ENCODE data around the gene MBTPS2. TPM values are rescaled to one million over a fixed set of nuclear protein-coding genes. Genes with fewer than 3 reads are reported as not detected.

The MBTPS2 gene
- total and polyA plus RNA-seq, 4 donors = 5.6 to 13.5 (median 9.9) TPM

DNA sequence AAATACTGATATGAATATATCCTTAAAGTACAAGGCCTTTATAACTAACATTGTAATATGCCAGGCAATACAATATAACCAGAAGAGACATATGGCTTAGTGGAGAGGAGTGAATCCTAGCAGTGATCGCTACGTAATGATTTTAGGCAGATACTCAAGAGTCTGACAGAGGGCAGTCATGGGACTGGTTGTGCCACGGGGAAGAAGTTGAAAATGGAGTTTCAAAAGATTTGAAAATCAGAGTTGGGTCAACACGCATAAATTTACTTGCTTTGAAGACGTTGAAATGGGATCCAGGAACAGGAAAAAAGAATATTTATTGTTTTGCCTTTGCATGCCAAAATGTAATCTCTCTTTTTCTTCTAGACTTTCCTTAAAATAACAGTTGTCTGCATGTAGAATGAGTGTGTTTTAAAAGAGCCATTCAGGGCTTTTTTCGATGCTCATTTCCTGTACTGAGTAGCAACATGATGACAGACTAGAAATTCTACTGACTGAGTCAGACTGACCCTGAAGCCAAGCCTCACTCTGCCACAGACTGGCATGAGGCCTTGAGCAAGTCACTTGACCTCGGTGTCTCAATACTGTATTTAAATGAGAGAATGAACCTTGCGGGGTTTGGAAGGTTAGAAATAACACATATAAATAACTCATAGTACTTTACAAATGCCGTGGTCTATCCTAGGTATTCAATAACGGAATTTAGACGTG is 93.0 kb downstream of the MBTPS2 start:
- H3K27ac ChIP-seq (ENCODE audit: low read depth in 1 of 2, low read length in 2 of 2) = peak overlapping the region in 1 of 2 donors; percentile 25
- DNase-seq (ENCODE audit: low spot score) = no peak
- H3K4me1 ChIP-seq (ENCODE audit: control insufficient read depth in 4 of 4, insufficient read depth in 4 of 4, low read length in 3 of 4) = no peaks in the 10 kb centered on the region
- no peak overlapping the region for H3K4me3 ChIP-seq (ENCODE audit: low read depth in 1 of 3, low read length in 3 of 3)
- no peak for TF ChIP-seq ATF3 (IDR thresholded peaks at IDR 0.05)
- TF ChIP-seq NR2F2 (IDR thresholded peaks at IDR 0.05) = no peak
- 82% methylated on average over 11 of the region's 11 CpGs for WGBS
- no peaks in the 10 kb centered on the region for H3K9me3 ChIP-seq (ENCODE audit: control insufficient read depth in 4 of 4, low read length in 3 of 4)
- no peaks in the 10 kb centered on the region for H3K27me3 ChIP-seq (ENCODE audit: control insufficient read depth in 4 of 4, insufficient read depth in 4 of 4, low read length in 3 of 4)
- H3K36me3 ChIP-seq (ENCODE audit: control insufficient read depth in 4 of 4, insufficient read depth in 3 of 4, low read depth in 1 of 4, low read length in 3 of 4) = no peaks in the 10 kb centered on the region
- no peak overlapping the region for H3K9ac ChIP-seq (ENCODE audit: low read depth in 1 of 2, low read length in 2 of 2)

GRCh38 chrX:21933077-21933476 is 93.7 kb downstream of the MBTPS2 start:
- Histone ChIP-seq H3K4me3 (ENCODE audit: low read depth in 1 of 3, low read length in 3 of 3) (no peak overlapping the region), H3K36me3 (ENCODE audit: control insufficient read depth in 4 of 4, insufficient read depth in 3 of 4, low read depth in 1 of 4, low read length in 3 of 4) (no peaks in the 10 kb centered on the region), H3K9me3 (ENCODE audit: control insufficient read depth in 4 of 4, low read length in 3 of 4) (no peaks in the 10 kb centered on the region), H3K4me1 (ENCODE audit: control insufficient read depth in 4 of 4, insufficient read depth in 4 of 4, low read length in 3 of 4) (no peaks in the 10 kb centered on the region), H3K27ac (ENCODE audit: low read depth in 1 of 2, low read length in 2 of 2) (peak overlapping the region in 1 of 2 donors; percentile 25), H3K27me3 (ENCODE audit: control insufficient read depth in 4 of 4, insufficient read depth in 4 of 4, low read length in 3 of 4) (no peaks in the 10 kb centered on the region), H3K9ac (ENCODE audit: low read depth in 1 of 2, low read length in 2 of 2) (no peak overlapping the region)
- TF ChIP-seq HNF4A (conservative IDR thresholded peaks at IDR 0.05) = no peak
- 88% methylated on average over 7 of the region's 7 CpGs for WGBS
- no peak for DNase-seq (ENCODE audit: low spot score)

DNA sequence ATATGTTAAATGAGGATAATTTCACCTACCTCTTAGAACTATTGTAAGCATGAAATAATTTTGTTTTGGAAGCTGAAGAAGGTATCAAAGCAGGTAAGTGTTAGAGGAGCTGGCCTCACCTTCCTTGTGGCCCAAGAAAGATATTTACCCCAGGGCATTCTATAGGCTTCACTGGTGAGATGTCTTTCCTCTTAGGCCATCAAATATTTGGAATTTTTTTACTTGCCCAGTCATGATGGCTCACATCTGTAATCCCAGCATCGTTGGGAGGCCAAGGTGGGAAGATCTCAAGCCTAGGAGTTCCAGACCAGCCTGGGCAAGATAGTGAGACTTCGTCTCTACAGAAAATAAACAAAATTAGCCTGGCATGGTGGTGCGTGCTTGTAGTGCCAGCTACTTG is 95.0 kb downstream of the MBTPS2 start:
- Histone ChIP-seq H3K4me3 (ENCODE audit: low read depth in 1 of 3, low read length in 3 of 3) (no peak overlapping the region), H3K36me3 (ENCODE audit: control insufficient read depth in 4 of 4, insufficient read depth in 3 of 4, low read depth in 1 of 4, low read length in 3 of 4) (no peaks in the 10 kb centered on the region), H3K4me1 (ENCODE audit: control insufficient read depth in 4 of 4, insufficient read depth in 4 of 4, low read length in 3 of 4) (no peaks in the 10 kb centered on the region), H3K27me3 (ENCODE audit: control insufficient read depth in 4 of 4, insufficient read depth in 4 of 4, low read length in 3 of 4) (no peaks in the 10 kb centered on the region), H3K27ac (ENCODE audit: low read depth in 1 of 2, low read length in 2 of 2) (no peak overlapping the region), H3K9me3 (ENCODE audit: control insufficient read depth in 4 of 4, low read length in 3 of 4) (no peaks in the 10 kb centered on the region), H3K9ac (ENCODE audit: low read depth in 1 of 2, low read length in 2 of 2) (no peak overlapping the region)
- 94% methylated on average over 3 of the region's 3 CpGs for WGBS
- TF ChIP-seq, protein P1, sequence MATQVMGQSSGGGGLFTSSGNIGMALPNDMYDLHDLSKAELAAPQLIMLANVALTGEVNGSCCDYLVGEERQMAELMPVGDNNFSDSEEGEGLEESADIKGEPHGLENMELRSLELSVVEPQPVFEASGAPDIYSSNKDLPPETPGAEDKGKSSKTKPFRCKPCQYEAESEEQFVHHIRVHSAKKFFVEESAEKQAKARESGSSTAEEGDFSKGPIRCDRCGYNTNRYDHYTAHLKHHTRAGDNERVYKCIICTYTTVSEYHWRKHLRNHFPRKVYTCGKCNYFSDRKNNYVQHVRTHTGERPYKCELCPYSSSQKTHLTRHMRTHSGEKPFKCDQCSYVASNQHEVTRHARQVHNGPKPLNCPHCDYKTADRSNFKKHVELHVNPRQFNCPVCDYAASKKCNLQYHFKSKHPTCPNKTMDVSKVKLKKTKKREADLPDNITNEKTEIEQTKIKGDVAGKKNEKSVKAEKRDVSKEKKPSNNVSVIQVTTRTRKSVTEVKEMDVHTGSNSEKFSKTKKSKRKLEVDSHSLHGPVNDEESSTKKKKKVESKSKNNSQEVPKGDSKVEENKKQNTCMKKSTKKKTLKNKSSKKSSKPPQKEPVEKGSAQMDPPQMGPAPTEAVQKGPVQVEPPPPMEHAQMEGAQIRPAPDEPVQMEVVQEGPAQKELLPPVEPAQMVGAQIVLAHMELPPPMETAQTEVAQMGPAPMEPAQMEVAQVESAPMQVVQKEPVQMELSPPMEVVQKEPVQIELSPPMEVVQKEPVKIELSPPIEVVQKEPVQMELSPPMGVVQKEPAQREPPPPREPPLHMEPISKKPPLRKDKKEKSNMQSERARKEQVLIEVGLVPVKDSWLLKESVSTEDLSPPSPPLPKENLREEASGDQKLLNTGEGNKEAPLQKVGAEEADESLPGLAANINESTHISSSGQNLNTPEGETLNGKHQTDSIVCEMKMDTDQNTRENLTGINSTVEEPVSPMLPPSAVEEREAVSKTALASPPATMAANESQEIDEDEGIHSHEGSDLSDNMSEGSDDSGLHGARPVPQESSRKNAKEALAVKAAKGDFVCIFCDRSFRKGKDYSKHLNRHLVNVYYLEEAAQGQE (IDR thresholded peaks at IDR 0.05) = no peak
- TF ChIP-seq ATF3 (IDR thresholded peaks at IDR 0.05) = no peak
- TF ChIP-seq, protein P2, sequence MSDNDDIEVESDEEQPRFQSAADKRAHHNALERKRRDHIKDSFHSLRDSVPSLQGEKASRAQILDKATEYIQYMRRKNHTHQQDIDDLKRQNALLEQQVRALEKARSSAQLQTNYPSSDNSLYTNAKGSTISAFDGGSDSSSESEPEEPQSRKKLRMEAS (IDR thresholded peaks at IDR 0.05) = no peak
- TF ChIP-seq, protein P3, sequence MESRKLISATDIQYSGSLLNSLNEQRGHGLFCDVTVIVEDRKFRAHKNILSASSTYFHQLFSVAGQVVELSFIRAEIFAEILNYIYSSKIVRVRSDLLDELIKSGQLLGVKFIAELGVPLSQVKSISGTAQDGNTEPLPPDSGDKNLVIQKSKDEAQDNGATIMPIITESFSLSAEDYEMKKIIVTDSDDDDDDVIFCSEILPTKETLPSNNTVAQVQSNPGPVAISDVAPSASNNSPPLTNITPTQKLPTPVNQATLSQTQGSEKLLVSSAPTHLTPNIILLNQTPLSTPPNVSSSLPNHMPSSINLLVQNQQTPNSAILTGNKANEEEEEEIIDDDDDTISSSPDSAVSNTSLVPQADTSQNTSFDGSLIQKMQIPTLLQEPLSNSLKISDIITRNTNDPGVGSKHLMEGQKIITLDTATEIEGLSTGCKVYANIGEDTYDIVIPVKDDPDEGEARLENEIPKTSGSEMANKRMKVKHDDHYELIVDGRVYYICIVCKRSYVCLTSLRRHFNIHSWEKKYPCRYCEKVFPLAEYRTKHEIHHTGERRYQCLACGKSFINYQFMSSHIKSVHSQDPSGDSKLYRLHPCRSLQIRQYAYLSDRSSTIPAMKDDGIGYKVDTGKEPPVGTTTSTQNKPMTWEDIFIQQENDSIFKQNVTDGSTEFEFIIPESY (IDR thresholded peaks at IDR 0.05) = no peak
- TF ChIP-seq RXRA (IDR thresholded peaks at IDR 0.05) = no peak
- TF ChIP-seq HNF4G (IDR thresholded peaks at IDR 0.05) = no peak
- no peak for TF ChIP-seq HNF4A (conservative IDR thresholded peaks at IDR 0.05)
- TF ChIP-seq RAD21 (IDR thresholded peaks at IDR 0.05) = no peak
- TF ChIP-seq EGR1 (IDR thresholded peaks at IDR 0.05; ENCODE audit: low read depth in 2 of 2) = no peak
- no peak for TF ChIP-seq NR2F2 (IDR thresholded peaks at IDR 0.05)
- no peak for TF ChIP-seq YY1 (IDR thresholded peaks at IDR 0.05)
- TF ChIP-seq TAF1 (conservative IDR thresholded peaks at IDR 0.05) = no peak
- TF ChIP-seq JUND (IDR thresholded peaks at IDR 0.05) = no peak
- TF ChIP-seq SP1 (IDR thresholded peaks at IDR 0.05) = no peak
- no peak for TF ChIP-seq GABPA (IDR thresholded peaks at IDR 0.05 in 1 of 2, conservative IDR thresholded peaks at IDR 0.05 in 1 of 2)
- no peak for TF ChIP-seq CTCF (IDR thresholded peaks at IDR 0.05; ENCODE audit: low read depth, low read length, missing input control)
- TF ChIP-seq FOXA2 (IDR thresholded peaks at IDR 0.05) = no peak
- no peak for TF ChIP-seq FOXA1 (IDR thresholded peaks at IDR 0.05)
- no peak for DNase-seq (ENCODE audit: low spot score)

All from liver (tissue), 9 donors.